NCI-H146 (cell line): ENCODE data around the gene B3GAT3.
"Not testable (repeated sequence)": the region's sequence is repeated elsewhere in the genome, so short reads cannot be mapped to it uniquely, and the experiment has no call there.

Source experiments
- DNase-seq: peaks from one replicate; lab custom pipeline; 2025; lab: John Stamatoyannopoulos, UW

The B3GAT3 gene

DNA sequence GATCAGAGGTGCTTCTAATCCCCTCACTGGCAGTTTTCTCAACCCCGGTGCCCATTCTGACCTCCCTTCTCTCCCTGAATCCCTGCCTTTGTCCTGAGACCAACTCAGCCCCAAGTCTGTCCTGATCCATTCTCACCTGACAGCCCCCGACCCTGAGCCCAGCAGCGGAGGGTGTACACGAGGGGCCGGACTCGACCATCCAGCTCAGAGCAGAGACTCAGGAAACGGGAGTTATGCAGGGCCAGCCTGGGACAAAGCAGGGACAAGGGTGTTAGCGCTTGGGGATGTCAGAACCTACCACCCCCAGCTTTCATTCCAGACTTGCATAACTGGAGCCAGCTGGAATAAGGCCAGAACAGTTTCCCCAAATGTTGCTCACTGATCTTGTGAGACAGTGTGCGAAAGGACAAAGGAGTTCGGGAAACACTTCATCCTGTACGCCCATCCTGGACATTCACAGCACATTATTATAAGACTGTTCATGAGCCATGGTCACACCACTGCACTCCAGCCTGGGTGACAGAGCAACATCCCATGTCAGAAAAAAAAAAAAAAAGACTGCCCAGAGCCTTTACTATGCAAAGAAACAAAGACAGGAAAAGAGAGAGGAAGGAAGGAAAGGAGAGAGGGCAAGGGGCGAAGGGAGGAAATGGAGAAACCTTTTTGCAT lies 44.6 kb downstream of the B3GAT3 start:
- no peak for DNase-seq

- DNase-seq, result no peak
Observed at GRCh38 chr11:62575837-62576236, 45.9 kb downstream of the B3GAT3 start.

GRCh38 chr11:62575156-62575555 lies 46.6 kb downstream of the B3GAT3 start:
- DNase-seq, result no peak

DNA sequence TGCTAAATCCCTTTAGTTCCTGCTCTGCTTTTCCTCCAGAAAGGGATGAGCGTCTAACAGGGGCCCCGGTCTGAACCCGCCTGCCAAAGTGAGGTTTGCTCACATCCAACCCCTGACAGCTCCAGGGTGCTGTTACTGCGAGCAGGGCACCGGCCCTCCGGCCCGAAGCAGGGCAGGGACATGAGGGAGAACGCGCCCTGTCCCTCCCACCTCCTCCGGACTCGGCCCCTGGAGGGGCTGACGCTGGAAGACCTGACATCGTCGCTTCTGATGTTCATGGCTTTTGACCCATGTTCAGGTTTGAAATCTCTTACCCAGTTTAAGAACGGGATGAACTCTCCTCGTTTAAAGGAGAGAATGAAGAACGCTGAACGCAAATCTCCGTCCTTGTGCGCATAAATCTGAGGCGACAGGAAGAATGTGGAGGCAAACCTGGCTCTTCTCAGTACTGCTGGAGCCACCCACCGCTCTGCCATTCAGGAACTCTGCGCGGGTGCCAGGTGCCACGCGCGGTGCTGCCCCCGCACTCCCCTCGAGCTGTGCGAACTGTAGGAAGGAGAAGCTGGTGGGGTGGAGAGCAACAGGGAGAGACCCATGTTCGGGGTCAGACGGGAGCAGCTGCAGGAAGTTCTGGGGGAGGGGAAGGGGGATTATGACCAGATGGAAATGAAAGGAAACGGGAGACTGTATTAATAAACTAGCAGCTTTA lies 47.3 kb downstream of the B3GAT3 start:
- peak; percentile 64 for DNase-seq

- DNase-seq, result peak; percentile 99
Observed at GRCh38 chr11:62573592-62574362, 48.0 kb downstream of the B3GAT3 start, which contains the start of gene EEF1G. Gene EEF1G, minus strand, starts transcription at chr11:62573891. Its CDS starts 49 bp downstream, at chr11:62573842.

DNA sequence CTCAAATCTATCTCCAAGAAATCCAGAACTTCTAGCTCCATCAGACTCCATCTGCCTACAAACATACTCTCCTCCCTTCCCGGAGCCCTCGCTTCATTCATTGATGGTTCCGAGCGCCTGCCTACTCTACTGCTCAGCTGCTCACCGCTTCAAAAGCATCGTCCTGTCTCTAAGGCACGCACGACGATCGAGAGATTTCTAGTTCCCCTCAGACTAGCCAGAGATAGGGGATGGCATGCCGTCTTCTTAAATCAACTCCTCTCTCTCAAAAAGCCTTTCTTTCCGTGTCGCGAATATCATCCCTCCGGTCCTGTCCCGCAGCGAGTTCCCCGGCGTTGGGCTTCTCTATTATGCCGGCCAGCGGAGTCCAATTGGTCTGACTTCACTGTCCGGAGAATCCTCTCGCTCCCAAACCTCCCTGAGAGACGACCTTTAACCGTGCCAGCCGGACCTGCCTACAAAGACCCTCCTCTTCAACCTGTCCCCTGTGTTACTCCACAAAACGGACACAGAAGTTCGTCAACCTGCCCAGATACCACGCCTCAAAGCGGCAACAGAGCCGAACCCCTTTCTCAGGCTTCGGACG lies 48.7 kb downstream of the B3GAT3 start:
- peak; percentile 52 for DNase-seq

GRCh38 chr11:62572431-62572830 lies 49.4 kb downstream of the B3GAT3 start:
- DNase-seq, result no peak

DNA sequence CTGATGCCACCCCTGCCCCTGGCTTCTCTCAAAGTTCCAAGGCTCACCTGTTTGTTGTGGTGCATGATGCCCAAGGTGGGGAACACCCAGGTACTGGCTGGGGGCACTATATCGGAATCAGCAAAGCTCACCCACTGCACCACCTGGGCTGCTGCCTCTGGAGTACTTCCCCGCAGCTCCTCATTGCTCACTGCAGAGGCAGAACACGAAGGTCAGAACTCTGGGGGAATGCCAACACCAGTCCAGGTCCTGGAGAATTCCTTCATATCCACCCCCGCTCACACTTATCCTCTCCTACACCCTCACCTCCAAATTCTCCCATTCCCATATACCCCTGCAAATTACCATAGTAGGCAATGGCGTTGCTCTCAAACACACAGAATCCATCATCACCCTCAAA lies 50.3 kb downstream of the B3GAT3 start:
- not testable (repeated sequence) for DNase-seq

DNA sequence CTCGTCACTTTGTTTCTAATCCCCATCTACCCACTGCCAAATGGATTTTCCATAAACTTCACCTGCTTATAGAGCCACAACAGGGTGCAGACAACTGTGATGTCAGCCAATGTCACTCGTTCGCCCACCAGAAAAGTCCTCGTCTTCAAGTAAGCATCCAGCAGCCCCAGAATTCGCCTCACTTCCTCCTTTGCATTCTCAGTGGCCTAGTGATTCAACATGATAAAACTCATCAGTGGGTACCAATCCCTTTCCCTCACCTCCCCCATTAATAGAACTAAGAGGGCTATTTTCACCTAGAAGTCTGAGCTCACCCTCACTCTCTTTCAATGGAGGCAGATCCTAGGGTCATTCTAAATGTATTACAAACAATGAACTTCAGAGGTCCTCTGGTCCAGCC lies 50.9 kb downstream of the B3GAT3 start:
- not testable (repeated sequence) for DNase-seq

- DNase-seq, result no peak
Observed at GRCh38 chr11:62569611-62570010, 52.2 kb downstream of the B3GAT3 start.

DNA sequence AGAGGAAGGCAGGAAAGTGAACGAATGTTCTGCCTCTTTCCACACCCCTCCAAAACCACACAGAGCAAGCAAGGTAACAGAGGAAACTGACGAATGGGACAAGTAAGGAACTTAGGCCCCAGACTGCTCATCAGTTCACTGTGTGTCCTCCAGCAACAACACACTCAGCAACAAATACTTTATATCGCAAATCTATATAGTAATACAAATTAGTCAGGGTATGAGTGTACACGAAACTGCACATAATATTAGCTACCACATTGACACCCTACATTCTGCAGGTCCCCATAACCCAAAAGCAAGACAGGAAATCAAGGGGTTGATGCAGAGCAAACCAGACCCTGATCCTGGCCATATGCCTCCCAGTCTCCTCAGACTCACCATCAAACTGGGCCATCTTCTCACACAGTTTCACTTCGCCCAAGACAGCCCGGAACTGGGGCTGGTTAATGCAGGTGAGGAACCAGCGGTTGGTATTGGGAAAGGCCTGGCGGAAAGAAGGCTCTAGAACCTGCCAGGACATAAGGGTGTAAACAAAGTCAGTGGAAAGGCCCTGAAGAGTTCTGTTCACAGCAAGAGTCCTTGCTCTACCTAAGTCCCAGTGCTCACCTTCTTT lies 54.7 kb downstream of the B3GAT3 start:
- DNase-seq, result no peak

DNA sequence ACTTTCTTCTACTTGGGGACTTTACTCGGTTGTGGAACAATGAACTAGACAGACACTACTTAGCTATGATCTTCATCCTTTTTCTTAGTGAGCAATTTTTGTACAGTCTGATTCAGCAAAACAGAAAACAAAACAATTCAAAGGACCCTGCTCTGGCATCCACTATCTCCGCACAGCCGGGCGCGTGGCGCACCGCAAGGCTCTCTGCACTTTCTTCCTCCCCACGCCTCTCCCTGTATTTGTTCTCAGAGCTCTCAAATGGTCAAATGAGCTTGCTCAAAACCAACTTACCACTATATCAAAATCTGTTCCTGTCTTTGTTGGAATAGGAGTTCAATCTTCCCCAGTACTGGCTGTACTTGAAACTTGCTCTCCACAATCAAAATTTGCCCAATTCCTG lies 55.5 kb downstream of the B3GAT3 start:
- no peak for DNase-seq
